NCI-H345 (cell line): ENCODE results near the gene ZCCHC12.

ENCODE experiments used
- DNase-seq: peaks from one replicate; lab custom pipeline; 2025; lab: John Stamatoyannopoulos, UW

Gene ZCCHC12

DNA sequence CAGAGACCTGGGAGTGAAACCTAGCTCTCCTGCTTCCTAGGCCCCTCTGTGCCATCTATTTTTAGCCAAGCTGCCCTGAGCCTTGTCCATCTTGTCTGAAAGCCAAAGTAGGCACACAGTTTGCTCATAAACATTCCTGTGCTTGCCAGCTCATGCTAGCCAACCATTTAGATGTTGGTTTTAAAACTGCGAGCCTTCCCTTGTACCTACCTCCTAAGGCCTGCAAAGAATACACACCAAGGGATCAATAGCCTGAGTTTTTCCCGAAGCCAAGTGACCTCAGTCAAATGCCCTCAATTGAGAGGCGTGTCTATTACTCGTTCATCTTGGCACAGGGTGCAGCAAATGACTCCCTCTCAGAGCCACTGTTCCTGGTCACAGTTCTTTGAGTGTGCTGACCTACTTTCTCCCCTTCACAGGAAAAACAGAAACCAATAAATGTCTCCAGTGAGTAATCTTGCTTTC, 48.5 kb downstream of the ZCCHC12 start:
- DNase-seq: no peak
